Measurements from ENCODE around the gene TSPAN9.

Gene TSPAN9

GRCh38 chr12:3316776-3317480, 239.7 kb downstream of the TSPAN9 start:
- TF ChIP-seq CTCF (conservative IDR thresholded peaks at IDR 0.05): no peak
- H3K27ac ChIP-seq: peak overlapping the region; percentile 86

GRCh38 chr12:3317481-3317815, 240.3 kb downstream of the TSPAN9 start:
- no peak overlapping the region; the same call in 1 of the 2 replicates for H3K27ac ChIP-seq
- TF ChIP-seq CTCF (conservative IDR thresholded peaks at IDR 0.05): no peak

GRCh38 chr12:3317841-3318501, 240.8 kb downstream of the TSPAN9 start:
- no peak for TF ChIP-seq CTCF (conservative IDR thresholded peaks at IDR 0.05)

GRCh38 chr12:3319723-3320492, 242.7 kb downstream of the TSPAN9 start:
- no peak for TF ChIP-seq CTCF (conservative IDR thresholded peaks at IDR 0.05)
- H3K27ac ChIP-seq: no peak overlapping the region

More at GRCh38 chr12:3317841-3318501, 240.8 kb downstream of the TSPAN9 start:
- H3K27ac ChIP-seq: no peak overlapping the region

GRCh38 chr12:3320881-3321509, 243.8 kb downstream of the TSPAN9 start:
- no peak overlapping the region for H3K27ac ChIP-seq
- no peak for TF ChIP-seq CTCF (conservative IDR thresholded peaks at IDR 0.05)

GRCh38 chr12:3321881-3322280, 244.7 kb downstream of the TSPAN9 start:
- no peak overlapping the region for H3K27ac ChIP-seq
- no peak for TF ChIP-seq CTCF (conservative IDR thresholded peaks at IDR 0.05)
